ENCODE measurements around the gene ST8SIA3. TPM values are rescaled to one million over a fixed set of nuclear protein-coding genes. Genes with fewer than 3 reads are reported as not detected.

Gene ST8SIA3
- total RNA-seq, 4 donors from 2014 or later: 0.07 TPM; not detected in 3

DNA sequence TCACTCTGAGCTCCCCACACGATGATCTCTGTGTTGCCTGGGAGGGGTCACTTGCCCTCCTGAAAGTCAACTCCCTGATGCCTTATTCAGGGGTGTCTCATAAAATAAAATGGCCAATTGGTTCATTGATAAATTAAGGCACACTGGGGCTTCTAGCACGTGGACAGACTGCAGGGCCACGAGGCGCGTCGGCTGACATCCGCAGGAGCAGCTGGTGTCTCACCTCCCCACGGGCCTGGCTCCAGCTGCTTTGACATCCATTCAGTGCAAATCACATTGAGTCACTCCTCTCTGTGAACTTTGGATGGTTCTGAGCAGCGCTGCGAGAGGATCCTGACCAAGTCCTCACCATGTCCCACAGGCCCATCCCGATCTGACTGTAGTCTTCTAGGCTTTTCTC lies 4.6 kb upstream of the ST8SIA3 start:
- intact Hi-C loops (cut with DNase I; ENCODE audit: low total_unique reads): no loop called here
- Histone ChIP-seq H3K9me3 (no peaks in the 10 kb centered on the region), H3K27ac (no peak overlapping the region), H3K27me3 (peaks cover 0 to 8% of the 10 kb centered on the region in 2 donors), H3K4me3 (no peak overlapping the region), H3K36me3 (no peaks in the 10 kb centered on the region), H3K4me1 (no peaks in the 10 kb centered on the region)
- DNase-seq: no peak
- TF ChIP-seq, protein P1, sequence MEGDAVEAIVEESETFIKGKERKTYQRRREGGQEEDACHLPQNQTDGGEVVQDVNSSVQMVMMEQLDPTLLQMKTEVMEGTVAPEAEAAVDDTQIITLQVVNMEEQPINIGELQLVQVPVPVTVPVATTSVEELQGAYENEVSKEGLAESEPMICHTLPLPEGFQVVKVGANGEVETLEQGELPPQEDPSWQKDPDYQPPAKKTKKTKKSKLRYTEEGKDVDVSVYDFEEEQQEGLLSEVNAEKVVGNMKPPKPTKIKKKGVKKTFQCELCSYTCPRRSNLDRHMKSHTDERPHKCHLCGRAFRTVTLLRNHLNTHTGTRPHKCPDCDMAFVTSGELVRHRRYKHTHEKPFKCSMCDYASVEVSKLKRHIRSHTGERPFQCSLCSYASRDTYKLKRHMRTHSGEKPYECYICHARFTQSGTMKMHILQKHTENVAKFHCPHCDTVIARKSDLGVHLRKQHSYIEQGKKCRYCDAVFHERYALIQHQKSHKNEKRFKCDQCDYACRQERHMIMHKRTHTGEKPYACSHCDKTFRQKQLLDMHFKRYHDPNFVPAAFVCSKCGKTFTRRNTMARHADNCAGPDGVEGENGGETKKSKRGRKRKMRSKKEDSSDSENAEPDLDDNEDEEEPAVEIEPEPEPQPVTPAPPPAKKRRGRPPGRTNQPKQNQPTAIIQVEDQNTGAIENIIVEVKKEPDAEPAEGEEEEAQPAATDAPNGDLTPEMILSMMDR (IDR thresholded peaks at IDR 0.05): no peak
- TF ChIP-seq POLR2A (IDR thresholded peaks at IDR 0.05): no peak

DNA sequence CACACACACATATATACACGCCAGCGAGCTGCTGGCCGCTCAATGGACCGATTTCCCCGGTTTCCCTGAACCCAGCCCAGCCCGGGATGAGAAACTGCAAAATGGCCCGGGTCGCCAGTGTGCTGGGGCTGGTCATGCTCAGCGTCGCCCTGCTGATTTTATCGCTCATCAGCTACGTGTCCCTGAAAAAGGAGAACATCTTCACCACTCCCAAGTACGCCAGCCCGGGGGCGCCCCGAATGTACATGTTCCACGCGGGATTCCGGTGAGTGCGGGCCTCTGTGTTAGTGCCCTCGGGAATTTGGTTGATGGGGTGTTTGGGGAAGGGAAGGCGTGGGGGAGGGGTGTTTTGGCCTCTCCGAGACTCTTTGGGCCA lies 392 bp downstream of the ST8SIA3 start:
- intact Hi-C loops (cut with DNase I; ENCODE audit: low total_unique reads): no loop called here
- H3K36me3 ChIP-seq: no peaks in the 10 kb centered on the region
- peaks cover 0 to 20% of the 10 kb centered on the region in 2 donors for H3K27me3 ChIP-seq
- TF ChIP-seq, protein P1 (IDR thresholded peaks at IDR 0.05): no peak
- no peak for TF ChIP-seq POLR2A (IDR thresholded peaks at IDR 0.05)
- no peak for DNase-seq
- H3K27ac ChIP-seq: no peak overlapping the region
- no peaks in the 10 kb centered on the region for H3K9me3 ChIP-seq
- no peaks in the 10 kb centered on the region for H3K4me1 ChIP-seq
- no peak overlapping the region for H3K4me3 ChIP-seq

DNA sequence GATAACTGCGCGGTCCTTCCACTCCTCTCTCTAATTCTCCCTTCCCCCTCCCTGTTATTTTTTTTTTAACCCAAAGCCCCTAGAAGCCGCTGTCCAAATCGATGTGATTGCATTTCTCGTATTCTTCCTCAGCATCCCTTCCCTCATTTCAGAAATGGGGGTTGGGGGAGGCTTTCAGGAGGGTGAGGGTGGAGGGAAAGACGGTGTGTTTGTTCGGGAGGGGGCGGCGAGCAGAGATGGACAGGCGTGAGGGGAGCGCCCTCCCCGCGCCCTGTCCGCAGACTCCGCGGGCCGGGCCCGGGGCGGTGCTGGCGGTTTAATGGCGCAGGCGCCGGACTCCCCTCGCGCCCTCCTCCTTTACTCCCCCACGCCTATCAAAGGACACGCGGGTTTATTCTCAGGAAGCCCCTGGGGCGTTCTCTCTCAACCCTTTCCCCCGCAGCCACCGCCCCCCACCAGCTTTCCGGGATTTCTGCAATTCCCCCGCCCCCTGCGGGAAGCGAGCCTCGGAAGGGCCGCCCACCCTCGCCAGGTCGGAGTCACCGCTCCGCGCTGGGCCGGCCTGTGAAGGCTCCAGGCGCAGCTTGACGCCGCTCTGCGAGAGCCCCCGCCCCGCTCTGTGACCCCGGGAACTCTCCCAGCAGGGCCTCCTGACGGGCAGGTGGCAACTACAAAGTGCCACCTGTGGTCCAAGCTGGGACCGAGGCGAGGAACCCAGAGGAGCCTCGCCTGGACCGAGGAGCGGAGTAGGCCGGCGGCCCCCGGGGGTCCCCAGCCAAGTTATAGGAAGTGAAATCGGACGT lies 981 bp downstream of the ST8SIA3 start:
- intact Hi-C loops (cut with DNase I; ENCODE audit: low total_unique reads): no loop called here
- no peak overlapping the region for H3K4me3 ChIP-seq
- H3K36me3 ChIP-seq: no peaks in the 10 kb centered on the region
- no peaks in the 10 kb centered on the region for H3K4me1 ChIP-seq
- H3K9me3 ChIP-seq: no peaks in the 10 kb centered on the region
- peaks cover 0 to 20% of the 10 kb centered on the region in 2 donors for H3K27me3 ChIP-seq
- no peak for TF ChIP-seq POLR2A (IDR thresholded peaks at IDR 0.05)
- TF ChIP-seq, protein P1 (IDR thresholded peaks at IDR 0.05): no peak
- H3K27ac ChIP-seq: no peak overlapping the region
- no peak for DNase-seq

DNA sequence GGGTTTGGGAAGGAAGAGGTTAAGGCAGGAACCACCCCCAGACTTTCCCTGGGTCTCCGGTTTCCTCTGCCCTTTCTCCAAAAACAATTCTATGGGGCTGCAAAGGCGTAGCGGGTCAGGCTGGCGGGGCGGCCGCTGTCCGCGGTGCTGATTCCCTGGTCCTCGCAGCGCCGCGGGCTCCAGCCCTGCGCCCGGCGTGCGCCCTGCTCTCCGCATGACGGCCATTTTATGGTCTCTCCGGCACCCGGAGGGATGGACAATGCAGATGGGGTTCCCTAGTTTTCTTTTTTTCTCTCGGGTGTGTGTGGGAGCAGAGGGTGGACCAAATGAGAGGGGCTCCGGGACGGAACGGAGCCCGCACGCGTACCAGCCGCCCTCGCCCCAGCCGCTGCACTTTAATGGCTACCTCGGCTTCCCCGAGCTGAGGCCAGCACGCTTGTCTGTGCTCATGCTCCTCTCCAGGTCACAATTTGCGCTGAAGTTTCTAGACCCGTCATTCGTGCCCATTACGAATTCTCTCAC lies 1.6 kb downstream of the ST8SIA3 start:
- Histone ChIP-seq H3K4me1 (no peaks in the 10 kb centered on the region), H3K36me3 (no peaks in the 10 kb centered on the region), H3K27me3 (peaks cover 0 to 20% of the 10 kb centered on the region in 2 donors), H3K4me3 (no peak overlapping the region), H3K9me3 (no peaks in the 10 kb centered on the region), H3K27ac (no peak overlapping the region)
- intact Hi-C loops (cut with DNase I; ENCODE audit: low total_unique reads): no loop called here
- DNase-seq: no peak
- TF ChIP-seq, protein P1 (IDR thresholded peaks at IDR 0.05): no peak
- no peak for TF ChIP-seq POLR2A (IDR thresholded peaks at IDR 0.05)

DNA sequence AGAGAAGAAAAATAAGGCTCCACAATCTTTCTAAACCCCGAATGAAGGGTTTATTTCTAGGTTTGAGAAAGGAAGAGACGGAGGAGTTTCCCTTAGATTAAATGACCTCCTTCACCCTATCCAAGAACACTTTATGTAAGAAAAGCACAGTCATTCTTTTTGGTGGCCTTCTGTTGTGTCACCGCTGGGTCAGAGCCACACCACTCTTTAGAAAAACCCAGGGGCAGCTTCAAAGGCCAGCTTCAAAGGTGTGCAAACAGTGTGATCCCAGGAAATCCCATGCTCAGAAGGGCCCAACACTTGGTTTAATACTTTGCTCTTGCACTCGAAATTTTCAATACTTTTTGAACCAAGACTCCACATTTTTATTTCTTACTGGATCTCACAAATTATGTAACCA lies 7.1 kb downstream of the ST8SIA3 start:
- no peak for TF ChIP-seq POLR2A (IDR thresholded peaks at IDR 0.05)
- TF ChIP-seq, protein P1 (IDR thresholded peaks at IDR 0.05): no peak
- no peak overlapping the region for H3K27ac ChIP-seq
- DNase-seq: no peak

More for the DNA sequence above, 7.1 kb downstream of the ST8SIA3 start:
- no peaks in the 10 kb centered on the region for H3K36me3 ChIP-seq
- no peak overlapping the region for H3K4me3 ChIP-seq
- intact Hi-C loops (cut with DNase I; ENCODE audit: low total_unique reads): no loop called here
- H3K9me3 ChIP-seq: no peaks in the 10 kb centered on the region
- no peaks in the 10 kb centered on the region for H3K4me1 ChIP-seq
- peaks cover 0 to 12% of the 10 kb centered on the region in 2 donors for H3K27me3 ChIP-seq
